HG03159 (cell line): Measurements from ENCODE around the gene GRK5.

ENCODE experiments used
- ATAC-seq: cut with Tn5 transposase; IDR thresholded peaks from one replicate; pipeline ENCODE4 v1.9.1; 2021; ENCODE audit warnings: mild to moderate bottlenecking, moderate library complexity; ENCODE audit not compliant: unreplicated experiment

Gene GRK5

GRCh38 chr10:119337223-119337622 is 129.9 kb downstream of the GRK5 start:
- no peak for ATAC-seq

- no peak for ATAC-seq
These were observed 130.5 kb downstream of the GRK5 start for GRCh38 chr10:119337796-119338432.

GRCh38 chr10:119339109-119339508 is 131.7 kb downstream of the GRK5 start:
- no peak for ATAC-seq

- ATAC-seq = no peak
These were observed 133.6 kb downstream of the GRK5 start for GRCh38 chr10:119340893-119341458.

GRCh38 chr10:119341459-119342301 is 134.3 kb downstream of the GRK5 start:
- no peak for ATAC-seq

- ATAC-seq = no peak
These were observed 135.0 kb downstream of the GRK5 start for GRCh38 chr10:119342335-119342734.

GRCh38 chr10:119343011-119343601 is 135.7 kb downstream of the GRK5 start:
- no peak for ATAC-seq

GRCh38 chr10:119344381-119344780 is 137.0 kb downstream of the GRK5 start:
- no peak for ATAC-seq

- no peak for ATAC-seq
These were observed 138.9 kb downstream of the GRK5 start for GRCh38 chr10:119346095-119346832.

GRCh38 chr10:119347181-119347974 is 140.0 kb downstream of the GRK5 start:
- no peak for ATAC-seq

- ATAC-seq = no peak
These were observed 140.7 kb downstream of the GRK5 start for GRCh38 chr10:119348106-119348505.

GRCh38 chr10:119348516-119349240 is 141.3 kb downstream of the GRK5 start:
- no peak for ATAC-seq

- no peak for ATAC-seq
These were observed 142.0 kb downstream of the GRK5 start for GRCh38 chr10:119349341-119349740.

GRCh38 chr10:119349937-119350501 is 142.6 kb downstream of the GRK5 start:
- ATAC-seq = no peak

GRCh38 chr10:119350502-119351097 is 143.2 kb downstream of the GRK5 start:
- no peak for ATAC-seq

- ATAC-seq = no peak
These were observed 143.8 kb downstream of the GRK5 start for GRCh38 chr10:119351189-119351588.

- no peak for ATAC-seq
These were observed 144.7 kb downstream of the GRK5 start for GRCh38 chr10:119352042-119352441.

GRCh38 chr10:119352807-119353206 is 145.4 kb downstream of the GRK5 start:
- ATAC-seq = no peak

GRCh38 chr10:119353421-119353820 is 146.1 kb downstream of the GRK5 start:
- ATAC-seq = no peak
